K562 (cell line): Measurements from ENCODE around the gene SHISA9. TPM values are rescaled to one million over a fixed set of nuclear protein-coding genes. Genes with fewer than 3 reads are reported as not detected.

Experiments
- ATAC-seq: fragments of 200-7000 bp; cut with Tn5 transposase; 3 replicates; pipeline ENCODE4 v1.9.1; 2020; ENCODE audit warnings: moderate library complexity
- BruUV-seq: library from RNA; stranded (reverse); fragments of 400-500 nt; replicated peaks from 2 replicates; lab custom pipeline; 2021; lab: Mats Ljungman, UMichigan
- CTCF ChIA-PET: fragments of 300-600 bp; formaldehyde crosslinking; extraction: SDS; loops from one replicate; lab custom pipeline; 2021; ENCODE audit warnings: low intra/inter-chr PET ratio; lab: Yijun Ruan, JAX
- POLR2A ChIA-PET: fragments of 300-600, 350-650 bp; sonication (Branson Sonifier 250); formaldehyde crosslinking; extraction: SDS; loops from one replicate; lab custom pipeline; 2021; ENCODE audit warnings: antibody characterized with exemption, inconsistent platforms; lab: Yijun Ruan, JAX
- DNase-seq, 4 experiments: peaks; one replicate each; pipeline versions ENCODE4 v3.0.0 to v3.0.0-alpha.2; 2011 to 2018; ENCODE audit warnings: low spot score in 3 of 4, mixed read lengths in 3 of 4; ENCODE audit errors: extremely low read depth in 1 of 4
- FAIRE-seq: peaks from 2 replicates; lab custom pipeline; 2011; peaks lifted over from hg19 to GRCh38; lab: Jason Lieb, UNC
- H2AFZ ChIP-seq: 2 replicates; pipeline ENCODE4 v1.6.0; 2011; ENCODE audit warnings: low read depth, low read length, control low read depth, inconsistent platforms
- H3K27ac ChIP-seq: fragments of 200-600 bp; 3 replicates; pipeline ENCODE4 v1.8.0; 2011; ENCODE audit warnings: low read depth, mild to moderate bottlenecking, control low read depth, inconsistent platforms, low read length, moderate library complexity, mixed read lengths; ENCODE audit errors: extremely low read depth
- H3K27me3 ChIP-seq, 2 experiments: fragments of 300-600 bp in 1 of 2; 2 replicates in 1 of 2; 3 replicates in 1 of 2; pipeline versions ENCODE4 v1.6.0 to v1.8.0; 2011; ENCODE audit warnings: inconsistent platforms in 2 of 2, low read length in 2 of 2, mild to moderate bottlenecking in 1 of 2, mixed read lengths in 1 of 2, moderate library complexity in 1 of 2; ENCODE audit not compliant: control insufficient read depth in 2 of 2, insufficient read depth in 2 of 2
- H3K36me3 ChIP-seq: fragments of 300-600 bp; 3 replicates; pipeline ENCODE4 v1.8.0; 2011; ENCODE audit warnings: mild to moderate bottlenecking, low read length, inconsistent platforms; ENCODE audit not compliant: control insufficient read depth, insufficient read depth
- H3K4me1 ChIP-seq, 2 experiments: fragments of 200-600 bp in 1 of 2; replicated peaks in 1 of 2; 2 replicates in 1 of 2; 3 replicates in 1 of 2; pipeline versions ENCODE4 v1.5.1 to v1.8.0; 2011; ENCODE audit warnings: inconsistent platforms in 2 of 2, low read length in 2 of 2, mild to moderate bottlenecking in 1 of 2, mixed read lengths in 1 of 2, moderate library complexity in 1 of 2; ENCODE audit not compliant: control insufficient read depth in 2 of 2, insufficient read depth in 2 of 2
- H3K4me2 ChIP-seq: 2 replicates; pipeline ENCODE4 v1.6.1; 2011; ENCODE audit warnings: low read length, control low read depth, inconsistent platforms, mixed read lengths; ENCODE audit not compliant: insufficient read depth
- H3K4me3 ChIP-seq: fragments of 200-600 bp; sonication (generic), shearing (Covaris generic); 2 replicates; pipeline ENCODE4 v1.5.1; 2016; ENCODE audit warnings: control low read depth, inconsistent platforms
- H3K79me2 ChIP-seq: fragments of 200-600 bp; 3 replicates; pipeline ENCODE4 v1.8.0; 2011; ENCODE audit warnings: low read length, inconsistent platforms; ENCODE audit not compliant: control insufficient read depth, insufficient read depth
- H3K9ac ChIP-seq, 2 experiments: 2 replicates each; pipeline versions ENCODE4 v1.6.0 to v1.6.1; 2011; ENCODE audit warnings: low read depth in 2 of 2, low read length in 2 of 2, control low read depth in 1 of 2, inconsistent platforms in 1 of 2, mild to moderate bottlenecking in 1 of 2, mixed read lengths in 1 of 2; ENCODE audit not compliant: insufficient read depth in 1 of 2
- H3K9me1 ChIP-seq: one replicate; pipeline ENCODE4 v1.6.0; 2011; ENCODE audit warnings: inconsistent platforms, mild to moderate bottlenecking, low read length, moderate library complexity; ENCODE audit not compliant: control insufficient read depth, insufficient read depth
- H3K9me3 ChIP-seq: replicated peaks from 2 replicates; pipeline ENCODE4 v1.5.1; 2011; ENCODE audit warnings: low read depth, low read length, inconsistent platforms; ENCODE audit not compliant: control insufficient read depth, insufficient read depth
- H4K20me1 ChIP-seq: replicated peaks from 2 replicates; pipeline ENCODE4 v1.6.1; 2011; ENCODE audit warnings: low read length, inconsistent platforms, mixed read lengths; ENCODE audit not compliant: control insufficient read depth, insufficient read depth
- CEBPB ChIP-seq: fragments of 450-650 bp; IDR thresholded peaks from 2 replicates; pipeline ENCODE4 v1.6.1; 2016; ENCODE audit warnings: missing genetic modification characterization, missing compliant biosample characterization
- CEBPG ChIP-seq, 3 experiments: fragments of 200-800 bp in 1 of 3; sonication (Bioruptor generic) in 1 of 3; sonication (generic) in 1 of 3; formaldehyde crosslinking in 1 of 3; IDR thresholded peaks in 2 of 3; conservative IDR thresholded peaks in 1 of 3; 2 replicates each; pipeline versions ENCODE4 v1.6.1 to v1.8.0; 2016 to 2022; ENCODE audit warnings: missing compliant biosample characterization in 2 of 3, missing genetic modification characterization in 2 of 3, mild to moderate bottlenecking in 1 of 3, missing genetic modification reagents in 1 of 3
- GATAD2B ChIP-seq: fragments of 450-650 bp; IDR thresholded peaks from 2 replicates; pipeline ENCODE4 v1.6.1; 2017; ENCODE audit warnings: mild to moderate bottlenecking, borderline replicate concordance
- HSF4 ChIP-seq: fragments of 250-450 bp; sonication (Bioruptor Pico); IDR thresholded peaks from 2 replicates; pipeline ENCODE4 v2.1.2; 2022; ENCODE audit warnings: mild to moderate bottlenecking, moderate library complexity, borderline replicate concordance
- IRF9 ChIP-seq: fragments of 450-650 bp; IDR thresholded peaks from 2 replicates; pipeline ENCODE4 v1.6.1; 2016; ENCODE audit warnings: missing biosample characterization, missing genetic modification characterization
- KLF13 ChIP-seq: fragments of 450-650 bp; IDR thresholded peaks from 2 replicates; pipeline ENCODE4 v1.6.1; 2016; ENCODE audit warnings: missing genetic modification characterization, low read depth, mild to moderate bottlenecking, missing compliant biosample characterization, moderate library complexity, borderline replicate concordance
- THAP7 ChIP-seq: fragments of 250-450 bp; sonication (Bioruptor Pico); IDR thresholded peaks from 2 replicates; pipeline ENCODE4 v1.5.0; 2021
- ZBTB33 ChIP-seq: sonication (generic); formaldehyde crosslinking; IDR thresholded peaks from 2 replicates; pipeline ENCODE4 v1.8.1; 2023; ENCODE audit warnings: mild to moderate bottlenecking, missing genetic modification reagents
- WGBS: fragments of 100-300 bp; shearing (Covaris generic); methylation state at CpG from one replicate; pipeline ENCODE4 v1.1.6; 2016; ENCODE audit warnings: low coverage, mixed read lengths; ENCODE audit not compliant: insufficient coverage; ENCODE audit errors: missing lambda C conversion rate; 5-methylcytosine and 5-hydroxymethylcytosine counted together
- in situ Hi-C: fragments of 300-500 bp; cut with MboI; formaldehyde crosslinking; loops from 4 replicates; pipeline ENCODE4 v1.15.0; 2018; ENCODE audit warnings: inconsistent platforms, mixed read lengths
- intact Hi-C: fragments of 100-400 bp; cut with micrococcal nuclease; formaldehyde crosslinking; loops from 2 replicates; pipeline ENCODE4 v1.14.2; 2022
- polyA plus RNA-seq, 8 experiments: library from polyadenylated mRNA; depleted of rRNA in 4 of 8; stranded (reverse) in 5 of 8; unstranded in 3 of 8; fragments of >200 nt; fragmentation: Nextera tagmentation in 2 of 8; fragmentation: Illumina TruSeq in 1 of 8; extraction: Ambion mirVana in 2 of 8; extraction: Trizol in 1 of 8; gene quantifications; 2 replicates each; pipeline versions ENCODE4 v1.2.1 to v1.2.3, GENCODE V29; 2011 to 2014; ENCODE audit warnings: inconsistent platforms in 1 of 8, missing spikeins in 1 of 8
- total RNA-seq, 7 experiments: library from RNA; depleted of rRNA in 6 of 7; stranded (reverse); fragments of >200 nt in 6 of 7; fragmentation: Illumina TruSeq in 2 of 7; extraction: Trizol in 2 of 7; gene quantifications; 2 replicates each; pipeline versions ENCODE4 v1.2.1 to v1.2.3, GENCODE V29; 2011 to 2021; ENCODE audit warnings: low replicate concordance in 1 of 7

SHISA9 gene
- total and polyA plus RNA-seq, 9 of the 15 experiments (the other 6 are each of a cell fraction or from before 2014, with no cell fraction given) = under 0.01 to 0.16 (median 0.01) TPM; not detected in 6

GRCh38 chr16:13063457-13063856, 162.1 kb downstream of the SHISA9 start:
- ATAC-seq (no peak), FAIRE-seq (no peak), DNase-seq (no peak)
- Histone ChIP-seq H3K4me1 (no peaks in the 10 kb centered on the region), H3K27ac (no peak overlapping the region), H3K27me3 (no peaks in the 10 kb centered on the region; a peak in 2 of 5 replicates), H4K20me1 (no peaks in the 10 kb centered on the region), H3K9me1 (no peaks in the 10 kb centered on the region), H3K9me3 (peaks cover under 1% of the 10 kb centered on the region; the same call in 1 of the 2 replicates), H3K4me3 (no peak overlapping the region), H3K79me2 (no peaks in the 10 kb centered on the region), H3K36me3 (no peaks in the 10 kb centered on the region), H3K4me2 (no peak overlapping the region), H2AFZ (no peak overlapping the region), H3K9ac (no peak overlapping the region)
- in situ Hi-C loops (no loop called here), intact Hi-C loops (no loop called here)
- under 1% methylated on average over 9 of the region's 10 CpGs for WGBS
- BruUV-seq = no TSS peak
- POLR2A ChIA-PET = no interaction called here
- CTCF ChIA-PET = no interaction called here
- TF ChIP-seq CEBPB = peak; percentile 95
- peak; percentile 50; the same call in 1 of the 2 replicates for TF ChIP-seq CEBPG (CRISPR knock-in tag; IDR thresholded peaks at IDR 0.05)
- peak; percentile 84 to 93 for TF ChIP-seq CEBPG (tag; conservative IDR thresholded peaks at IDR 0.05 in 1 of 2, IDR thresholded peaks at IDR 0.05 in 1 of 2)
- TF ChIP-seq ZBTB33 = no peak
- TF ChIP-seq THAP7 (CRISPR knock-in tag) = no peak
- no peak for TF ChIP-seq KLF13
- TF ChIP-seq IRF9 (tag) = peak; percentile 52; the same call in 1 of the 2 replicates
- no peak for TF ChIP-seq HSF4 (CRISPR knock-in tag)
- no peak for TF ChIP-seq GATAD2B
